ENCODE results near the gene FADS6. TPM values are rescaled to one million over a fixed set of nuclear protein-coding genes. Genes with fewer than 3 reads are reported as not detected.

FADS6 gene
- total RNA-seq, 1 experiment from 2014 or later: 1.2 TPM

DNA sequence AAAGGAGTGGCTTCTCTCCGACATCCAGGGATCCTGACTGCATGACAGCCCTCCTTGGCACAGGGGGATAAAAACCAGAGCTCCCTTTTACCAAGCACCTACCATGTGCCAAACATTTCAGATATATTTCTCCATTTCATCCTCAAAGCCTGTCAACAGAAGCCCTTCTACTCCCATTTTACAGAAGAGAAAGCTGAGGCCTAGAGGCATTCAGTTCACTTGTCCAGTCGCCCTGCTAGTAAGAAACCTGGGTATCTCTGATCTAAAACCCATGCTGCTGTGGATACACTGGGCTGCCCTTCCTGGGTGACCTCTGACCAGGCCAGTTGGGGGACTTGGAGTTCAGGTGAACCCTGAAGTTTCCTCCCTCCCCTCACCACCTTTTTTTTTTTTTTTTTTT lies 14.8 kb downstream of the FADS6 start:
- Mint-ChIP-seq H3K27me3 (ENCODE audit: low read depth) (peaks cover 33% of the 10 kb centered on the region), H3K4me1 (peaks cover 23 to 40% of the 10 kb centered on the region in 2 experiments), H3K4me3 (no peak overlapping the region; a peak in 1 of 5 replicates), H3K27ac (no peak overlapping the region; a peak in 1 of 7 replicates), H3K9me3 (no peaks in the 10 kb centered on the region), H3K36me3 (ENCODE audit: insufficient read depth in 1 of 3, low read depth in 3 of 3) (no peaks in the 10 kb centered on the region)
- H2BK12ac ChIP-seq (ENCODE audit: insufficient read length, low read depth, low read length): no peak overlapping the region
- no peak overlapping the region for H3K23ac ChIP-seq (ENCODE audit: insufficient read length, low read depth, low read length)
- no peak overlapping the region for H2AFZ ChIP-seq (ENCODE audit: low read length)
- peaks cover 2% of the 10 kb centered on the region for H3K23me2 ChIP-seq (ENCODE audit: insufficient read length, low read depth, low read length, poor library complexity, severe bottlenecking)
- no CpG with 5 or more reads among the region's 2 CpGs for WGBS (ENCODE audit: extremely low coverage, insufficient read length, low lambda C conversion rate)
- H2BK120ac ChIP-seq (ENCODE audit: low read depth, low read length, poor library complexity, severe bottlenecking): no peak overlapping the region
- no peak overlapping the region for H3T11ph ChIP-seq (ENCODE audit: low read length)
- H4K91ac ChIP-seq (ENCODE audit: insufficient read length, low read depth, low read length): no peak overlapping the region
- no peak overlapping the region for H3K4ac ChIP-seq (ENCODE audit: low read depth, low read length)
- no peaks in the 10 kb centered on the region for H3K79me2 ChIP-seq (ENCODE audit: insufficient read depth, low read length)
- H4K5ac ChIP-seq (ENCODE audit: insufficient read length, low read depth, low read length): no peak overlapping the region
- no peak overlapping the region for H2BK15ac ChIP-seq (ENCODE audit: low read depth, low read length)
- H4K8ac ChIP-seq (replicated peaks; ENCODE audit: insufficient read length, low read depth, low read length): no peak overlapping the region
- H3K4me1 ChIP-seq (ENCODE audit: insufficient read depth, low read length): no peaks in the 10 kb centered on the region; the same call in 1 of the 2 replicates
- no peak overlapping the region for H2BK20ac ChIP-seq (ENCODE audit: low read depth, low read length, poor library complexity, severe bottlenecking)
- H3K79me1 ChIP-seq (ENCODE audit: insufficient read depth, low read depth, low read length, poor library complexity, severe bottlenecking): no peaks in the 10 kb centered on the region
- H3K4me2 ChIP-seq (ENCODE audit: insufficient read depth, insufficient read length, low read length): no peak overlapping the region
- no peak overlapping the region for H2AK5ac ChIP-seq (ENCODE audit: insufficient read length, low read length)
- TF ChIP-seq, protein P1, sequence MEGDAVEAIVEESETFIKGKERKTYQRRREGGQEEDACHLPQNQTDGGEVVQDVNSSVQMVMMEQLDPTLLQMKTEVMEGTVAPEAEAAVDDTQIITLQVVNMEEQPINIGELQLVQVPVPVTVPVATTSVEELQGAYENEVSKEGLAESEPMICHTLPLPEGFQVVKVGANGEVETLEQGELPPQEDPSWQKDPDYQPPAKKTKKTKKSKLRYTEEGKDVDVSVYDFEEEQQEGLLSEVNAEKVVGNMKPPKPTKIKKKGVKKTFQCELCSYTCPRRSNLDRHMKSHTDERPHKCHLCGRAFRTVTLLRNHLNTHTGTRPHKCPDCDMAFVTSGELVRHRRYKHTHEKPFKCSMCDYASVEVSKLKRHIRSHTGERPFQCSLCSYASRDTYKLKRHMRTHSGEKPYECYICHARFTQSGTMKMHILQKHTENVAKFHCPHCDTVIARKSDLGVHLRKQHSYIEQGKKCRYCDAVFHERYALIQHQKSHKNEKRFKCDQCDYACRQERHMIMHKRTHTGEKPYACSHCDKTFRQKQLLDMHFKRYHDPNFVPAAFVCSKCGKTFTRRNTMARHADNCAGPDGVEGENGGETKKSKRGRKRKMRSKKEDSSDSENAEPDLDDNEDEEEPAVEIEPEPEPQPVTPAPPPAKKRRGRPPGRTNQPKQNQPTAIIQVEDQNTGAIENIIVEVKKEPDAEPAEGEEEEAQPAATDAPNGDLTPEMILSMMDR (conservative IDR thresholded peaks at IDR 0.05): no peak
- no peak overlapping the region for H2BK5ac ChIP-seq (ENCODE audit: insufficient read length, low read length)
- no peaks in the 10 kb centered on the region for H4K20me1 ChIP-seq (ENCODE audit: control insufficient read depth, insufficient read depth, insufficient read length)
- no peak overlapping the region for H3K27ac ChIP-seq (ENCODE audit: insufficient read length, low read depth, low read length)
- H3K14ac ChIP-seq (ENCODE audit: insufficient read depth, low read length): no peak overlapping the region
- no peak overlapping the region for H3K18ac ChIP-seq (ENCODE audit: insufficient read length, low read depth, low read length)
- no peak for DNase-seq
- no peak overlapping the region for H3K9ac ChIP-seq (ENCODE audit: extremely low read depth, insufficient read length, low read length)
- no peaks in the 10 kb centered on the region for H3K27me3 ChIP-seq (ENCODE audit: insufficient read depth, low read length)
- no peak overlapping the region for H3K56ac ChIP-seq (ENCODE audit: insufficient read length, low read depth, low read length)
- H3K9me3 ChIP-seq (ENCODE audit: control insufficient read depth, low read depth, low read length): no peaks in the 10 kb centered on the region
